ENCODE measurements around the gene PPP1R3D. TPM values are rescaled to one million over a fixed set of nuclear protein-coding genes. Genes with fewer than 3 reads are reported as not detected.
"Not testable (repeated sequence)": the region's sequence is repeated elsewhere in the genome, so short reads cannot be mapped to it uniquely, and the experiment has no call there.

Gene PPP1R3D
- total RNA-seq, 1 experiment from 2014 or later, result 12.3 TPM

DNA sequence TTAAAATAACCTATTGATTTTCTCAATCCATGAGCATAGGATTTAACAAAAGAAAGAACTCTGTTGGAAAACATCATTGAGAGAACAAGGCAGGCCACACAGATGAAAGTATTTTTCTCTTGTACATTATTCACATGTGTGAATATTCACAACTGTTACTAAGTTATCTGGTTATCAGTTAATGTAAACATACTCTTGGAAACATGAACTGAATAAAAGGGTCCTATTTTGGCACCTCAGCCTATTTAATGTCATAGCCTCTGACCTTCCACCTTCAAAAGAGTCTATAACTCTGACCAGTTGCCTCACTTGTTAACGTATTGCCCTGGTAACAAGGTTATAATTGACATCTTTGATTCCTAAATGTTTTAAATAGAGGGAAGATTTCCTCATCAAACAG lies 14.7 kb downstream of the PPP1R3D start:
- no peak for DNase-seq (ENCODE audit: low spot score)

- no peak for DNase-seq (ENCODE audit: low spot score)
Observed at GRCh38 chr20:59923514-59923913, 16.6 kb downstream of the PPP1R3D start.

DNA sequence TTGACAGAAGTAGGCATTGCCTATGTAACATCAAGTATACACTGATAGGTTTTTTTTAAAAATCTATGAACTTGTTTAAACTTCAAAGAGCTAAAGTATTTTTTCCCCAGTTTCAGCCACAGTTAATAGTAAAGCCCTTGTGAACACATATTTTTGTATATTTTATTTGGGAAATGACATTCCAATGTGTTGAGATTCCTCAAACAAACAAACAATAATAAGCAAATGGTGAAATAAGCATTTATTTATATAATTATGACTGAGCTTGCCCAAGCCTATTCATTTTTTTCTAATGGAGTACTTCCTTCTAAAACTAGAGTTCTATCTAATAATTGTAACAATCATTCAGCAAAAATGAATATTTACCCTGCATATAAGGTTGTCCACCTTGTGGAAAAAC lies 19.2 kb downstream of the PPP1R3D start:
- no peak for DNase-seq (ENCODE audit: low spot score)

DNA sequence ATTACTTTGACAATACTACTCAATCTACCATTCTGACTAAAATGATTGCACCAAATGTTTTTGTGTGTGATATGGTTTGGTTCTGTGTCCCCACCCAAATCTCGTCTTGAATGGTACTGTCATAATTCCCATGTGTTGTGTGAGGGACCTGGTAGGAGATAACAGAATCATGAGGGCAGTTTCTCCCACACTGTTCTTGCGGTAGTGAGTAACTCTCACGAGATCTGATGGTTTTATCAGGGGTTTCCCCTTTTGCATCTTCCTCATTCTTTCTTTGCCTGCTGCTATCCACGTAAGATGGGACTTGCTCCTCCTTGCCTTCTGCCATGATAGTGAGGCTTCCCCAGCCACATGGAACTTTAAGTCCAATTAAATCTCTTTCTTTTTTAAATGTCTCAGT lies 27.5 kb downstream of the PPP1R3D start:
- DNase-seq (ENCODE audit: low spot score), result no peak

- no peak for DNase-seq (ENCODE audit: low spot score)
Observed at GRCh38 chr20:59911041-59911440, 29.1 kb downstream of the PPP1R3D start.

DNA sequence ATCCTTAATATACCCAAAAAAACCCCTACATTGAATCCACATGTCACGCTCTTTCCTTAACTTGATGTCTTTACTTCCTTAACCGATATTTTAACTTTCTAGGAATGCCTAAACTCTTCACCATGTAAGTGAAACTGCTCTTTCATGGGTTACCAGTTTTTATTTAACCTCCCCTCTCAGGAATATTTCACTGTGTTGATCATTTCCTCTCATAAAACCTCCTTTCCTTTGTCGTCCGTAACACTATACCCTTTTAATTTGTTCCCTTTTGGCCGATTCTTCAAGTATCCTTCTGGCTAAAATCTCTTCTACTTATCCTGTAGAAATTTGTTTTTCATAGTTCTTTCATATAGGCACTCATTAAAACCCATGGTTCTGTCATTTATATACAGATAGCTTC lies 31.2 kb downstream of the PPP1R3D start:
- DNase-seq (ENCODE audit: low spot score), result no peak

DNA sequence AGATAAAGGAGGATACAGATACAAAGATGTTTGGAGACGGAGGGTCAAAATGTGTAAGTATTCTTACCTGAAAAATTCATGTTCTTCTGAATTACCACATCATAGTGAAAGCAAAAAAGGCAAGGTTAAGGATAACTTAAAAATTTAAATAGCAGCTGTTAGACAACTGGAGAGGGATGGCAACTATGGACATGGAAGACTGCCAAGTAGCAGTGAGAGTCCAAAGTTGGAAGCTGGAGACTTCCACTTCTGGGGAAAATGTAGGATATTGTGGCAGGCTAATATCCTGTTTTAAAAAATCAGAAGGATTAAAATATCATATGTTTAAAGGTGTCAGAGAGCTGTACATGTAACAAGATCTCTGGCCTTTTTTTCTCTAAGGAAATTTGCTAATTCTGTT lies 36.5 kb downstream of the PPP1R3D start:
- no peak for DNase-seq (ENCODE audit: low spot score)

GRCh38 chr20:59902470-59902869 lies 37.6 kb downstream of the PPP1R3D start:
- peak; percentile 52 for DNase-seq (ENCODE audit: low spot score)

DNA sequence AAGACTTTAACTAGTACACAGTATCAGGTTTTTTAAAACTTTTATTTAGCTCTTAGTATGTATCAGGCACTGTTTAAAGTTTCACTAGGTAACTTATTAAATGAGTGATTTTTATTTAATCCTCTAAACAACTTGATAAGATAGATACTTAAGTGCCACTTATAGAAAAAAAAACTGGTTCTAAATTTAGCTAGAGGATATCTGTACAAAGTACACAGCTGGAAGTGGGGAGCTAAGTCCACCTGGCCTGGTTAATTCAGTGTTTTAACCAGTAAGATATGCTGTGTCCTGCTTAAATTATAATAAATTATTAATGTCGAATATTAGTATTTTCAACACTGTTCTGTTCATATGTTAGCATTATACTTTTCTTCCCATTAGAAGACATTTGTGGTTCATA lies 44.2 kb downstream of the PPP1R3D start:
- no peak for DNase-seq (ENCODE audit: low spot score)

DNA sequence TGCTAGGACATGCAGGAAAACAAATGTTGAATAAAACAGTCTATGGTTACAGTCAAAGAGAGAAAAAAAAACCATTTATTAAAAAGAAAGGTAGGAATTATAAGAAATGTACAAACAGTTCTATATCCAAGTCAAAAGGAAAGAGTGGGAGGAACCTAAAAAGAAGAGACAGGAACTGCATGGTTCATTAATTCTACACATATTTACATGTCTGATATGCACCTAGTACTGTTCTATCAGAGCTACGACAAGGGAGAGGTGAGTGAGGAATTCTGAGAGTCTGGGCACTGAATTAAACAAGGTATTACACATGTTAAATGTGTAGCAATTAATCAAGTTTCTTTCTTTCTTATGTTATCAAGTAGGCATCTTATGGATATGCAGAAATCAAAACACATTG lies 48.5 kb downstream of the PPP1R3D start:
- DNase-seq (ENCODE audit: low spot score), result no peak

- DNase-seq (ENCODE audit: low spot score), result not testable (repeated sequence)
Observed at GRCh38 chr20:59890035-59890434, 50.1 kb downstream of the PPP1R3D start.

DNA sequence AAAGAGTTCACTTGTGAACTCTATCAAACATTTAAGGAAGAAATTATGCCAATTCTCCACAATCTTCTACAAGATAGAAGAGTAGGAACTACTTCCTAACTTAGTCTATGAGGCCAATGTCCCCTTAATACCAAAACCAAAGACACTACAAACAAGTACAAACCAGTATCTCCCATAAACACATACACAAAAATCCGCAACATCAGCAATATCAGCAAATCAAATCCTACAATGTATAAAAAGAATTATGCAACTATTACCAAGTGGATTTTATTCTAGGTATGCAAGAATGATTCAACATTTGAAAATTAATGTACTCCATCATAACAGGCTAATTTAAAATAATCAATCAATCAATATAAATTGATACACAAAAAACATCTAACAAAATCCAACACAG lies 52.1 kb downstream of the PPP1R3D start:
- DNase-seq (ENCODE audit: low spot score), result no peak

Other genes with a start within 250 kb of the PPP1R3D start
- gene SYCP2, start 6.7 kb downstream of the PPP1R3D start, total RNA-seq (2014; rRNA removed; shearing (Covaris generic)), result 0.69 and 1.7 TPM in 2 replicates
- 4.6 and 4.8 TPM in 2 replicates for gene FAM217B, start 84 bp upstream of the PPP1R3D start, total RNA-seq (2014; rRNA removed; shearing (Covaris generic))
- gene CDH26, start 18.1 kb upstream of the PPP1R3D start, total RNA-seq (2014; rRNA removed; shearing (Covaris generic)), result 0.13 and 0.51 TPM in 2 replicates